Measurements from ENCODE around the gene UPK1A.

DNA sequence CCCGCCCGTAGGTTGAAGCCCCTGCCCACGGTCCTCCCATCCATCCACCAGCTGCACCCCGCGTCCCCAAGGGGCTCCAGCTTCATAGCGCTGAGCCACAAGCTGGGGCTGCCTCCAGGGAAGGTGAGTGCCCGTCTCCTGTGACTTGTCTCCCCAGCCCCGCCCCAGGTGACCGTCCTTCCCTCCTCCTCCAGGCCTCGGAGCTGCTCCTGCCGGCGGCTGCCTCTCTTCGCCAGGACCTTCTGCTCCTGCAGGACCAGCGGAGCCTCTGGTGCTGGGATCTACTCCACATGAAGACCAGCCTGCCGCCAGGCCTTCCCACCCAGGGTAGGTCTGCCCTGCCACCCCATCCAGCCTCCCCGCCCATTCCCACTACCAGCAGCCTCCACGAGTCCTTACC is 46.3 kb upstream of the UPK1A start:
- TF ChIP-seq, protein P1, sequence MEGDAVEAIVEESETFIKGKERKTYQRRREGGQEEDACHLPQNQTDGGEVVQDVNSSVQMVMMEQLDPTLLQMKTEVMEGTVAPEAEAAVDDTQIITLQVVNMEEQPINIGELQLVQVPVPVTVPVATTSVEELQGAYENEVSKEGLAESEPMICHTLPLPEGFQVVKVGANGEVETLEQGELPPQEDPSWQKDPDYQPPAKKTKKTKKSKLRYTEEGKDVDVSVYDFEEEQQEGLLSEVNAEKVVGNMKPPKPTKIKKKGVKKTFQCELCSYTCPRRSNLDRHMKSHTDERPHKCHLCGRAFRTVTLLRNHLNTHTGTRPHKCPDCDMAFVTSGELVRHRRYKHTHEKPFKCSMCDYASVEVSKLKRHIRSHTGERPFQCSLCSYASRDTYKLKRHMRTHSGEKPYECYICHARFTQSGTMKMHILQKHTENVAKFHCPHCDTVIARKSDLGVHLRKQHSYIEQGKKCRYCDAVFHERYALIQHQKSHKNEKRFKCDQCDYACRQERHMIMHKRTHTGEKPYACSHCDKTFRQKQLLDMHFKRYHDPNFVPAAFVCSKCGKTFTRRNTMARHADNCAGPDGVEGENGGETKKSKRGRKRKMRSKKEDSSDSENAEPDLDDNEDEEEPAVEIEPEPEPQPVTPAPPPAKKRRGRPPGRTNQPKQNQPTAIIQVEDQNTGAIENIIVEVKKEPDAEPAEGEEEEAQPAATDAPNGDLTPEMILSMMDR (IDR thresholded peaks at IDR 0.05) = no peak
- no peak for TF ChIP-seq POLR2A (IDR thresholded peaks at IDR 0.05)
